Measurements from ENCODE around the gene CDH11. TPM values are rescaled to one million over a fixed set of nuclear protein-coding genes. Genes with fewer than 3 reads are reported as not detected.

The CDH11 gene
- total and polyA plus RNA-seq, 2 experiments from 2014 or later, result 3.5 to 19.6 TPM

DNA sequence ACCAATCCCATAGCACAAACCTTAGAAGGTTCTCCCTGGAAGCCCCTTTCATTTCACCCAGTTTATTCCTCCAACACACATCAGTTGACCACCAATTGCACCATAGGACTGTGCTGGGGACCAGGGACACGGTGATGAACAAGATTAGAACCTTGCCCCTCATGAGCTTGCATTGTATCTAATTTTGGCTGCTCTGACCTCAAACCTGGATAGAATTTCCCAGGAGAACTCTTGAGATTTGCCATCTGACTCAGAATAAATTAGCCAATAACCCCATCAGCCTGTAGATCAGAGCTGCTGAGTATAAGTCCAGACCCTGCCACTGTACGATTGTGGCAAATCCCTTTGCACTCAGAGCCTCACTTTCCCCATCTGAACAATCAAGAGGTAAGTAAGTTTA is 52.1 kb downstream of the CDH11 start (continued):
- TF ChIP-seq NANOG (IDR thresholded peaks at IDR 0.05; ENCODE audit: borderline replicate concordance), result no peak

DNA sequence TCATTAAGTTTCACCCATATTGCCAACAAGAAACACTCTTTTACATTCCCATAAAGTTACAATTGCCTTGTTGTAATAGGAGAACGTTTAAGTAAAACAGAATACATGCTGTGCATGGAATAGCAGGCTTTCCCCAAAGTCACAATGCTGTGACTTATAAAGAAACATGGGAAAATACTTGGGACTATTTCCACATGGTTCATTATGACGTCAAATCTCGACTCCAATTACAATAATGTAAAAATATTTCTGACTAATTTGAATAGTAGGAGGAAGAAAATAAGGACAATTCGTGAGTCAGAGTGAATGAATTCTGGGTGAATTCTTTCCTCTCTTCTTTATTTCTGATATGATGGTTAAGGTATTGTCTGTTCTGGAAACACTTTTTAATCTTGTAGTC is 52.8 kb downstream of the CDH11 start:
- no peak overlapping the region for H2AFZ ChIP-seq
- no peaks in the 10 kb centered on the region for H3K36me3 ChIP-seq (ENCODE audit: insufficient read depth)
- H3F3A ChIP-seq (replicated peaks; ENCODE audit: low read depth), result no peaks in the 10 kb centered on the region
- 0 out of 2 replicates have a peak, but pooled peaks cover 5% of the 10 kb centered on the region for H3K4me1 ChIP-seq (ENCODE audit: insufficient read depth)
- peaks cover 16% of the 10 kb centered on the region for H3K4me1 Mint-ChIP-seq
- no peaks in the 10 kb centered on the region; the same call in 2 of the 3 replicates for H3K9me3 Mint-ChIP-seq
- no peak overlapping the region for H3K4me3 Mint-ChIP-seq
- TF ChIP-seq JUNB (IDR thresholded peaks at IDR 0.05; ENCODE audit: unreplicated experiment) (no peak), CREB1 (CRISPR knock-in tag; IDR thresholded peaks at IDR 0.05; ENCODE audit: low read depth) (no peak), POLR2AphosphoS5 (IDR thresholded peaks at IDR 0.05; ENCODE audit: low read depth) (no peak), EZH2 (IDR thresholded peaks at IDR 0.05; ENCODE audit: low read depth, unreplicated experiment) (no peak), ZNF331 (CRISPR knock-in tag; IDR thresholded peaks at IDR 0.05; ENCODE audit: low read depth) (no peak), NANOG (IDR thresholded peaks at IDR 0.05; ENCODE audit: borderline replicate concordance) (no peak), ZNF114 (CRISPR knock-in tag; IDR thresholded peaks at IDR 0.05) (no peak), EZH2phosphoT487 (IDR thresholded peaks at IDR 0.05; ENCODE audit: unreplicated experiment) (no peak), STAT1 (IDR thresholded peaks at IDR 0.05; ENCODE audit: unreplicated experiment) (no peak)
- TF ChIP-seq, protein P1, sequence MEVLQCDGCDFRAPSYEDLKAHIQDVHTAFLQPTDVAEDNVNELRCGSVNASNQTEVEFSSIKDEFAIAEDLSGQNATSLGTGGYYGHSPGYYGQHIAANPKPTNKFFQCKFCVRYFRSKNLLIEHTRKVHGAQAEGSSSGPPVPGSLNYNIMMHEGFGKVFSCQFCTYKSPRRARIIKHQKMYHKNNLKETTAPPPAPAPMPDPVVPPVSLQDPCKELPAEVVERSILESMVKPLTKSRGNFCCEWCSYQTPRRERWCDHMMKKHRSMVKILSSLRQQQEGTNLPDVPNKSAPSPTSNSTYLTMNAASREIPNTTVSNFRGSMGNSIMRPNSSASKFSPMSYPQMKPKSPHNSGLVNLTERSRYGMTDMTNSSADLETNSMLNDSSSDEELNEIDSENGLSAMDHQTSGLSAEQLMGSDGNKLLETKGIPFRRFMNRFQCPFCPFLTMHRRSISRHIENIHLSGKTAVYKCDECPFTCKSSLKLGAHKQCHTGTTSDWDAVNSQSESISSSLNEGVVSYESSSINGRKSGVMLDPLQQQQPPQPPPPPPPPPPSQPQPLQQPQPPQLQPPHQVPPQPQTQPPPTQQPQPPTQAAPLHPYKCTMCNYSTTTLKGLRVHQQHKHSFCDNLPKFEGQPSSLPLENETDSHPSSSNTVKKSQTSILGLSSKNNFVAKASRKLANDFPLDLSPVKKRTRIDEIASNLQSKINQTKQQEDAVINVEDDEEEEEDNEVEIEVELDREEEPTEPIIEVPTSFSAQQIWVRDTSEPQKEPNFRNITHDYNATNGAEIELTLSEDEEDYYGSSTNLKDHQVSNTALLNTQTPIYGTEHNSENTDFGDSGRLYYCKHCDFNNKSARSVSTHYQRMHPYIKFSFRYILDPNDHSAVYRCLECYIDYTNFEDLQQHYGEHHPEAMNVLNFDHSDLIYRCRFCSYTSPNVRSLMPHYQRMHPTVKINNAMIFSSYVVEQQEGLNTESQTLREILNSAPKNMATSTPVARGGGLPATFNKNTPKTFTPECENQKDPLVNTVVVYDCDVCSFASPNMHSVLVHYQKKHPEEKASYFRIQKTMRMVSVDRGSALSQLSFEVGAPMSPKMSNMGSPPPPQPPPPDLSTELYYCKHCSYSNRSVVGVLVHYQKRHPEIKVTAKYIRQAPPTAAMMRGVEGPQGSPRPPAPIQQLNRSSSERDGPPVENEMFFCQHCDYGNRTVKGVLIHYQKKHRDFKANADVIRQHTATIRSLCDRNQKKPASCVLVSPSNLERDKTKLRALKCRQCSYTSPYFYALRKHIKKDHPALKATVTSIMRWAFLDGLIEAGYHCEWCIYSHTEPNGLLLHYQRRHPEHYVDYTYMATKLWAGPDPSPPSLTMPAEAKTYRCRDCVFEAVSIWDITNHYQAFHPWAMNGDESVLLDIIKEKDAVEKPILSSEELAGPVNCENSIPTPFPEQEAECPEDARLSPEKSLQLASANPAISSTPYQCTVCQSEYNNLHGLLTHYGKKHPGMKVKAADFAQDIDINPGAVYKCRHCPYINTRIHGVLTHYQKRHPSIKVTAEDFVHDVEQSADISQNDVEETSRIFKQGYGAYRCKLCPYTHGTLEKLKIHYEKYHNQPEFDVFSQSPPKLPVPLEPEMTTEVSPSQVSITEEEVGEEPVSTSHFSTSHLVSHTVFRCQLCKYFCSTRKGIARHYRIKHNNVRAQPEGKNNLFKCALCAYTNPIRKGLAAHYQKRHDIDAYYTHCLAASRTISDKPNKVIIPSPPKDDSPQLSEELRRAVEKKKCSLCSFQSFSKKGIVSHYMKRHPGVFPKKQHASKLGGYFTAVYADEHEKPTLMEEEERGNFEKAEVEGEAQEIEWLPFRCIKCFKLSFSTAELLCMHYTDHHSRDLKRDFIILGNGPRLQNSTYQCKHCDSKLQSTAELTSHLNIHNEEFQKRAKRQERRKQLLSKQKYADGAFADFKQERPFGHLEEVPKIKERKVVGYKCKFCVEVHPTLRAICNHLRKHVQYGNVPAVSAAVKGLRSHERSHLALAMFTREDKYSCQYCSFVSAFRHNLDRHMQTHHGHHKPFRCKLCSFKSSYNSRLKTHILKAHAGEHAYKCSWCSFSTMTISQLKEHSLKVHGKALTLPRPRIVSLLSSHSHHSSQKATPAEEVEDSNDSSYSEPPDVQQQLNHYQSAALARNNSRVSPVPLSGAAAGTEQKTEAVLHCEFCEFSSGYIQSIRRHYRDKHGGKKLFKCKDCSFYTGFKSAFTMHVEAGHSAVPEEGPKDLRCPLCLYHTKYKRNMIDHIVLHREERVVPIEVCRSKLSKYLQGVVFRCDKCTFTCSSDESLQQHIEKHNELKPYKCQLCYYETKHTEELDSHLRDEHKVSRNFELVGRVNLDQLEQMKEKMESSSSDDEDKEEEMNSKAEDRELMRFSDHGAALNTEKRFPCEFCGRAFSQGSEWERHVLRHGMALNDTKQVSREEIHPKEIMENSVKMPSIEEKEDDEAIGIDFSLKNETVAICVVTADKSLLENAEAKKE (CRISPR knock-in tag; IDR thresholded peaks at IDR 0.05), result no peak
- TF ChIP-seq, protein P2, sequence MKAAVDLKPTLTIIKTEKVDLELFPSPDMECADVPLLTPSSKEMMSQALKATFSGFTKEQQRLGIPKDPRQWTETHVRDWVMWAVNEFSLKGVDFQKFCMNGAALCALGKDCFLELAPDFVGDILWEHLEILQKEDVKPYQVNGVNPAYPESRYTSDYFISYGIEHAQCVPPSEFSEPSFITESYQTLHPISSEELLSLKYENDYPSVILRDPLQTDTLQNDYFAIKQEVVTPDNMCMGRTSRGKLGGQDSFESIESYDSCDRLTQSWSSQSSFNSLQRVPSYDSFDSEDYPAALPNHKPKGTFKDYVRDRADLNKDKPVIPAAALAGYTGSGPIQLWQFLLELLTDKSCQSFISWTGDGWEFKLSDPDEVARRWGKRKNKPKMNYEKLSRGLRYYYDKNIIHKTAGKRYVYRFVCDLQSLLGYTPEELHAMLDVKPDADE (IDR thresholded peaks at IDR 0.05), result no peak
- TF ChIP-seq, protein P3, sequence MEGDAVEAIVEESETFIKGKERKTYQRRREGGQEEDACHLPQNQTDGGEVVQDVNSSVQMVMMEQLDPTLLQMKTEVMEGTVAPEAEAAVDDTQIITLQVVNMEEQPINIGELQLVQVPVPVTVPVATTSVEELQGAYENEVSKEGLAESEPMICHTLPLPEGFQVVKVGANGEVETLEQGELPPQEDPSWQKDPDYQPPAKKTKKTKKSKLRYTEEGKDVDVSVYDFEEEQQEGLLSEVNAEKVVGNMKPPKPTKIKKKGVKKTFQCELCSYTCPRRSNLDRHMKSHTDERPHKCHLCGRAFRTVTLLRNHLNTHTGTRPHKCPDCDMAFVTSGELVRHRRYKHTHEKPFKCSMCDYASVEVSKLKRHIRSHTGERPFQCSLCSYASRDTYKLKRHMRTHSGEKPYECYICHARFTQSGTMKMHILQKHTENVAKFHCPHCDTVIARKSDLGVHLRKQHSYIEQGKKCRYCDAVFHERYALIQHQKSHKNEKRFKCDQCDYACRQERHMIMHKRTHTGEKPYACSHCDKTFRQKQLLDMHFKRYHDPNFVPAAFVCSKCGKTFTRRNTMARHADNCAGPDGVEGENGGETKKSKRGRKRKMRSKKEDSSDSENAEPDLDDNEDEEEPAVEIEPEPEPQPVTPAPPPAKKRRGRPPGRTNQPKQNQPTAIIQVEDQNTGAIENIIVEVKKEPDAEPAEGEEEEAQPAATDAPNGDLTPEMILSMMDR (conservative IDR thresholded peaks at IDR 0.05; ENCODE audit: low read depth in 2 of 2), result no peak
- TF ChIP-seq, protein P4, sequence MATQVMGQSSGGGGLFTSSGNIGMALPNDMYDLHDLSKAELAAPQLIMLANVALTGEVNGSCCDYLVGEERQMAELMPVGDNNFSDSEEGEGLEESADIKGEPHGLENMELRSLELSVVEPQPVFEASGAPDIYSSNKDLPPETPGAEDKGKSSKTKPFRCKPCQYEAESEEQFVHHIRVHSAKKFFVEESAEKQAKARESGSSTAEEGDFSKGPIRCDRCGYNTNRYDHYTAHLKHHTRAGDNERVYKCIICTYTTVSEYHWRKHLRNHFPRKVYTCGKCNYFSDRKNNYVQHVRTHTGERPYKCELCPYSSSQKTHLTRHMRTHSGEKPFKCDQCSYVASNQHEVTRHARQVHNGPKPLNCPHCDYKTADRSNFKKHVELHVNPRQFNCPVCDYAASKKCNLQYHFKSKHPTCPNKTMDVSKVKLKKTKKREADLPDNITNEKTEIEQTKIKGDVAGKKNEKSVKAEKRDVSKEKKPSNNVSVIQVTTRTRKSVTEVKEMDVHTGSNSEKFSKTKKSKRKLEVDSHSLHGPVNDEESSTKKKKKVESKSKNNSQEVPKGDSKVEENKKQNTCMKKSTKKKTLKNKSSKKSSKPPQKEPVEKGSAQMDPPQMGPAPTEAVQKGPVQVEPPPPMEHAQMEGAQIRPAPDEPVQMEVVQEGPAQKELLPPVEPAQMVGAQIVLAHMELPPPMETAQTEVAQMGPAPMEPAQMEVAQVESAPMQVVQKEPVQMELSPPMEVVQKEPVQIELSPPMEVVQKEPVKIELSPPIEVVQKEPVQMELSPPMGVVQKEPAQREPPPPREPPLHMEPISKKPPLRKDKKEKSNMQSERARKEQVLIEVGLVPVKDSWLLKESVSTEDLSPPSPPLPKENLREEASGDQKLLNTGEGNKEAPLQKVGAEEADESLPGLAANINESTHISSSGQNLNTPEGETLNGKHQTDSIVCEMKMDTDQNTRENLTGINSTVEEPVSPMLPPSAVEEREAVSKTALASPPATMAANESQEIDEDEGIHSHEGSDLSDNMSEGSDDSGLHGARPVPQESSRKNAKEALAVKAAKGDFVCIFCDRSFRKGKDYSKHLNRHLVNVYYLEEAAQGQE (IDR thresholded peaks at IDR 0.05; ENCODE audit: unreplicated experiment), result no peak
- no peaks in the 10 kb centered on the region for H3K36me3 Mint-ChIP-seq (ENCODE audit: low read depth)
- no peaks in the 10 kb centered on the region for H3K79me2 ChIP-seq (replicated peaks; ENCODE audit: insufficient read depth)
- no peaks in the 10 kb centered on the region for H3K27me3 ChIP-seq (ENCODE audit: insufficient read depth)
- no peaks in the 10 kb centered on the region for H4K20me1 ChIP-seq (replicated peaks; ENCODE audit: insufficient read depth)
- no peak overlapping the region for H3K27ac Mint-ChIP-seq
- ATAC-seq (no peak), DNase-seq (ENCODE audit: low spot score) (no peak)
- no peaks in the 10 kb centered on the region for H3K27me3 Mint-ChIP-seq (ENCODE audit: insufficient read depth, low read depth, poor library complexity)
- no peak overlapping the region for H3K4me2 ChIP-seq
- H3K27ac ChIP-seq (ENCODE audit: low read depth), result no peak overlapping the region
- no peaks in the 10 kb centered on the region for H3K9me2 ChIP-seq (ENCODE audit: insufficient read depth)
- no peak overlapping the region for H3K4me3 ChIP-seq
